IMR-90 (cell line): Measurements from ENCODE around the gene PARG. TPM values are rescaled to one million over a fixed set of nuclear protein-coding genes. Genes with fewer than 3 reads are reported as not detected.
A peak's percentile ranks its signal among the peaks of the same experiment; 100 is the strongest.
"Not testable (repeated sequence)": the region's sequence is repeated elsewhere in the genome, so short reads cannot be mapped to it uniquely, and the experiment has no call there.

Source experiments
- ATAC-seq: fragments of 200-7000 bp; cut with Tn5 transposase; 2 replicates; pipeline ENCODE4 v1.9.1; 2020; ENCODE audit warnings: low read depth, mild to moderate bottlenecking, moderate library complexity
- BruUV-seq: library from RNA; stranded (reverse); fragments of 400-500 nt; replicated peaks from 2 replicates; lab custom pipeline; 2021; lab: Mats Ljungman, UMichigan
- CTCF ChIA-PET: fragments of 300-600 bp; formaldehyde crosslinking; extraction: SDS; loops from one replicate; lab custom pipeline; 2021; ENCODE audit warnings: antibody characterized with exemption; lab: Yijun Ruan, JAX
- POLR2A ChIA-PET: fragments of 300-600 bp; sonication (Branson Sonifier 250); formaldehyde crosslinking; loops from one replicate; lab custom pipeline; 2022; ENCODE audit warnings: antibody characterized with exemption; ENCODE audit not compliant: unreplicated experiment; lab: Charles Lee
- DNase-seq: peaks from one replicate; pipeline ENCODE4 v3.0.0; 2013
- H2AFZ ChIP-seq: replicated peaks from 2 replicates; pipeline ENCODE3; 2013; ENCODE audit warnings: low read length, mild to moderate bottlenecking; ENCODE audit not compliant: poor library complexity
- H2AK5ac ChIP-seq: 2 replicates; pipeline ENCODE4 v1.6.1; 2013; ENCODE audit warnings: low read depth, low read length, inconsistent platforms
- H2AK9ac ChIP-seq: replicated peaks from 2 replicates; pipeline ENCODE3; 2013; ENCODE audit warnings: mild to moderate bottlenecking, low read depth, low read length, moderate library complexity; ENCODE audit not compliant: poor library complexity
- H2BK120ac ChIP-seq: 2 replicates; pipeline ENCODE4 v1.6.1; 2013; ENCODE audit warnings: low read depth, low read length, inconsistent platforms
- H2BK15ac ChIP-seq: 3 replicates; pipeline ENCODE4 v1.6.1; 2013; ENCODE audit warnings: low read depth, low read length, inconsistent platforms
- H2BK20ac ChIP-seq: 2 replicates; pipeline ENCODE4 v1.6.1; 2013; ENCODE audit warnings: low read depth, mild to moderate bottlenecking, inconsistent platforms, low read length, moderate library complexity
- H2BK5ac ChIP-seq: 2 replicates; pipeline ENCODE4 v1.6.1; 2013; ENCODE audit warnings: mild to moderate bottlenecking, low read depth, low read length, inconsistent platforms; ENCODE audit not compliant: poor library complexity, severe bottlenecking
- H3K14ac ChIP-seq: replicated peaks from 2 replicates; pipeline ENCODE4 v1.6.1; 2013; ENCODE audit warnings: low read depth, low read length, inconsistent platforms
- H3K18ac ChIP-seq: 2 replicates; pipeline ENCODE4 v1.6.1; 2013; ENCODE audit warnings: low read depth, low read length, control low read depth
- H3K23ac ChIP-seq: 2 replicates; pipeline ENCODE4 v1.6.1; 2013; ENCODE audit warnings: low read depth, low read length, inconsistent platforms
- H3K27ac ChIP-seq: 2 replicates; pipeline ENCODE4 v1.5.1; 2013; ENCODE audit warnings: mild to moderate bottlenecking, control low read depth, low read length; ENCODE audit not compliant: insufficient read depth
- H3K27me3 ChIP-seq: 2 replicates; pipeline ENCODE4 v1.6.1; 2013; ENCODE audit warnings: low read length; ENCODE audit not compliant: control insufficient read depth, insufficient read depth
- H3K36me3 ChIP-seq: 2 replicates; pipeline ENCODE4 v1.6.1; 2013; ENCODE audit warnings: low read length, mixed read lengths; ENCODE audit not compliant: control insufficient read depth, insufficient read depth
- H3K4ac ChIP-seq: 2 replicates; pipeline ENCODE4 v1.6.1; 2013; ENCODE audit warnings: low read depth, low read length, inconsistent platforms
- H3K4me1 ChIP-seq: 2 replicates; pipeline ENCODE4 v1.6.1; 2013; ENCODE audit warnings: low read length, mixed read lengths; ENCODE audit not compliant: control insufficient read depth, insufficient read depth
- H3K4me2 ChIP-seq: 2 replicates; pipeline ENCODE4 v1.6.1; 2013; ENCODE audit warnings: low read depth, mild to moderate bottlenecking, control low read depth, low read length, moderate library complexity
- H3K4me3 ChIP-seq: 2 replicates; pipeline ENCODE4 v1.5.1; 2013; ENCODE audit warnings: low read depth, mild to moderate bottlenecking, control low read depth, low read length, moderate library complexity; ENCODE audit not compliant: insufficient read depth
- H3K56ac ChIP-seq: 2 replicates; pipeline ENCODE4 v1.6.1; 2013; ENCODE audit warnings: low read length, inconsistent platforms; ENCODE audit not compliant: insufficient read depth; ENCODE audit errors: extremely low read depth
- H3K79me1 ChIP-seq, 2 experiments: 2 replicates each; pipeline ENCODE4 v1.6.1; 2013; ENCODE audit warnings: low read length in 2 of 2, inconsistent platforms in 1 of 2, low read depth in 1 of 2
- H3K9ac ChIP-seq: 2 replicates; pipeline ENCODE4 v1.6.1; 2013; ENCODE audit warnings: low read depth, low read length, control low read depth
- H3K9me1 ChIP-seq: 2 replicates; pipeline ENCODE4 v1.6.1; 2013; ENCODE audit warnings: low read length, inconsistent platforms; ENCODE audit not compliant: insufficient read depth
- H3K9me3 ChIP-seq: 2 replicates; pipeline ENCODE4 v1.6.1; 2013; ENCODE audit warnings: low read length; ENCODE audit not compliant: control insufficient read depth, insufficient read depth
- H4K20me1 ChIP-seq: 2 replicates; pipeline ENCODE4 v1.6.1; 2013; ENCODE audit warnings: low read length, inconsistent platforms; ENCODE audit not compliant: insufficient read depth
- H4K5ac ChIP-seq: 2 replicates; pipeline ENCODE4 v1.6.1; 2013; ENCODE audit warnings: mild to moderate bottlenecking, low read depth, low read length, control low read depth
- H4K8ac ChIP-seq, 2 experiments: 2 replicates each; pipeline ENCODE4 v1.6.1; 2013; ENCODE audit warnings: low read depth in 2 of 2, low read length in 2 of 2, control low read depth in 1 of 2, inconsistent platforms in 1 of 2
- H4K91ac ChIP-seq: 2 replicates; pipeline ENCODE4 v1.6.1; 2013; ENCODE audit warnings: low read depth, low read length, inconsistent platforms; ENCODE audit not compliant: insufficient read depth
- CEBPB ChIP-seq: IDR thresholded peaks from 2 replicates; pipeline ENCODE4 v1.6.1; 2012; ENCODE audit warnings: low read depth, low read length, improper control_type of control experiment
- WGBS, 2 experiments: methylation state at CpG; one replicate each; pipeline versions ENCODE4 v1.1.5 to v1.1.7; 2013; ENCODE audit warnings: missing lambda C conversion rate in 2 of 2; ENCODE audit not compliant: insufficient read length in 1 of 2; ENCODE audit errors: extremely low coverage in 2 of 2; 5-methylcytosine and 5-hydroxymethylcytosine counted together
- dilution Hi-C: fragments of 300-500 bp; cut with HindIII; formaldehyde crosslinking; loops from one replicate; pipeline ENCODE4 v1.14.3; 2018; ENCODE audit warnings: low sequenced_read_pairs; ENCODE audit not compliant: unreplicated experiment
- in situ Hi-C: fragments of 300-500 bp; cut with MboI; formaldehyde crosslinking; loops from 3 replicates; pipeline ENCODE4 v1.14.3; 2019; ENCODE audit warnings: low sequenced_read_pairs, inconsistent platforms, mixed read lengths
- intact Hi-C: fragments of 100-400 bp; cut with micrococcal nuclease; formaldehyde crosslinking; loops from 2 replicates; pipeline ENCODE4 v1.10.0; 2022
- polyA plus RNA-seq, 3 experiments: library from polyadenylated mRNA; depleted of rRNA; stranded (reverse); fragments of >200 nt; gene quantifications; 2 replicates each; pipeline ENCODE4 v1.2.3, GENCODE V29; 2012; ENCODE audit warnings: low replicate concordance in 1 of 3
- total RNA-seq: library from RNA; depleted of rRNA; stranded (reverse); fragments of >200 nt; gene quantifications from 2 replicates; pipeline ENCODE4 v1.2.3, GENCODE V29; 2012

PARG gene
- total and polyA plus RNA-seq, 2 of the 4 experiments (the other 2 are of a cell fraction) = 8.6 to 24.4 TPM

DNA sequence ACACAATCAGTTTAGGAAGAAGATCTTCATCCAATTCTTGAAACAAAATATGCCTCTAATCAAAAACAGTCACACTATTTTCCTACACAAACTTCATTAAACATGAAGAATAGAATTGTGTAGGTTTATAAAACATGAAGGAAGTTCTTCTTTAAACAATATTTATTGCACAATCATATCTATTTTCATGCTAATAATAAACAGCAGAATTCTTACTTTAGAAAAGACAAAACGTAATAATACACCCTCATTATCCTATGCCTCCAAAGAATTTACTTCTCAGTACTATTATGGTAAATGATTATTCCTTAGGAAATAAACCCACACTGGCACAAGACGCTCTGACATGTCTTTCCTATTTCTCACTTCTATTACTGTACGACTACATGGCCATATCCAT is 41.4 kb downstream of the PARG start:
- no CpG with 5 or more reads among the region's 3 CpGs for WGBS, 2 experiments
- H3K4me3 ChIP-seq, H4K91ac ChIP-seq, H2AK5ac ChIP-seq, H2BK5ac ChIP-seq, H3K23ac ChIP-seq, H3K18ac ChIP-seq, H2BK15ac ChIP-seq, H3K4me1 ChIP-seq, in situ Hi-C loops, H3K56ac ChIP-seq, H3K4ac ChIP-seq, DNase-seq, H4K5ac ChIP-seq, H2AFZ ChIP-seq, POLR2A ChIA-PET, H3K9me3 ChIP-seq, H3K79me1 ChIP-seq, H2AK9ac ChIP-seq, H3K9me1 ChIP-seq, BruUV-seq, intact Hi-C loops, H4K8ac ChIP-seq, H3K27me3 ChIP-seq, H3K27ac ChIP-seq, H3K9ac ChIP-seq, H3K4me2 ChIP-seq, H3K36me3 ChIP-seq, H2BK20ac ChIP-seq, dilution Hi-C loops, H2BK120ac ChIP-seq, H3K14ac ChIP-seq, CTCF ChIA-PET, H4K20me1 ChIP-seq: not testable (repeated sequence)
- TF ChIP-seq CEBPB = peak; percentile 24; the same call in 1 of the 2 replicates
- peak; percentile 48 for ATAC-seq

GRCh38 chr10:49899999-49900398 is 41.8 kb downstream of the PARG start:
- H3K14ac ChIP-seq = not testable (repeated sequence)

More at GRCh38 chr10:49899999-49900398, 41.8 kb downstream of the PARG start:
- H2BK15ac ChIP-seq, H2BK20ac ChIP-seq, H2AFZ ChIP-seq, H3K23ac ChIP-seq, H3K9me3 ChIP-seq, H2BK120ac ChIP-seq, H3K27ac ChIP-seq, DNase-seq, H3K4me2 ChIP-seq, BruUV-seq, H3K18ac ChIP-seq, H4K91ac ChIP-seq, POLR2A ChIA-PET, dilution Hi-C loops, intact Hi-C loops, H3K56ac ChIP-seq, H2AK9ac ChIP-seq, H2AK5ac ChIP-seq, H3K27me3 ChIP-seq, H4K5ac ChIP-seq, H4K20me1 ChIP-seq, H4K8ac ChIP-seq, H3K79me1 ChIP-seq, H3K9me1 ChIP-seq, H3K9ac ChIP-seq, H3K4me3 ChIP-seq, CTCF ChIA-PET, H3K36me3 ChIP-seq, H2BK5ac ChIP-seq, H3K4me1 ChIP-seq, H3K4ac ChIP-seq, in situ Hi-C loops: not testable (repeated sequence)
- peak; percentile 54; the same call in 1 of the 2 replicates for ATAC-seq
- WGBS, 2 experiments = no CpG with 5 or more reads among the region's 2 CpGs
